Measurements from ENCODE around the gene MDH2. TPM values are rescaled to one million over a fixed set of nuclear protein-coding genes. Genes with fewer than 3 reads are reported as not detected.
"Not testable (repeated sequence)": the region's sequence is repeated elsewhere in the genome, so short reads cannot be mapped to it uniquely, and the experiment has no call there.

Gene MDH2
- total and polyA plus RNA-seq, 2 of the 8 experiments (the other 6 are each of a cell fraction or from before 2014, with no cell fraction given) = 203 to 254 TPM

GRCh38 chr7:76101693-76102437 lies 54.0 kb downstream of the MDH2 start:
- H2BK15ac ChIP-seq (ENCODE audit: low read length); H2BK120ac ChIP-seq (replicated peaks; ENCODE audit: low read depth, low read length); H2AFZ ChIP-seq (ENCODE audit: low read length); H2BK20ac ChIP-seq (ENCODE audit: low read length); H3K27ac ChIP-seq (ENCODE audit: low read depth, low read length); H3K4ac ChIP-seq (replicated peaks; ENCODE audit: insufficient read length, low read depth, low read length); H3K27me3 ChIP-seq (replicated peaks in 1 of 4; ENCODE audit: control insufficient read depth in 3 of 4, extremely low read depth in 1 of 4, insufficient read depth in 3 of 4, low read length in 3 of 4); H4K5ac ChIP-seq (ENCODE audit: insufficient read length, low read depth, low read length); H3K9ac ChIP-seq (replicated peaks in 1 of 4; ENCODE audit: extremely low read depth in 1 of 4, low read depth in 3 of 4, low read length in 3 of 4); H2AK5ac ChIP-seq (ENCODE audit: low read depth, low read length); H2BK5ac ChIP-seq (ENCODE audit: low read depth, low read length); DNase-seq (ENCODE audit: low read depth in 1 of 2, low spot score in 2 of 2); H3K23me2 ChIP-seq (ENCODE audit: low read depth, low read length); H3K79me1 ChIP-seq (ENCODE audit: low read depth, low read length); H4K8ac ChIP-seq (ENCODE audit: extremely low read depth, insufficient read depth, low read length); H3K4me2 ChIP-seq (ENCODE audit: insufficient read depth in 1 of 2, low read depth in 2 of 2, low read length in 2 of 2); H4K91ac ChIP-seq (replicated peaks; ENCODE audit: insufficient read length, low read length); H3K14ac ChIP-seq (ENCODE audit: insufficient read length); H3K56ac ChIP-seq (replicated peaks; ENCODE audit: insufficient read length, low read depth, low read length); H3K23ac ChIP-seq (ENCODE audit: insufficient read length); H3K36me3 ChIP-seq (ENCODE audit: control insufficient read depth in 2 of 4, insufficient read depth in 4 of 4, low read length in 3 of 4); H3K9me3 ChIP-seq (ENCODE audit: insufficient read depth in 2 of 2, low read depth in 1 of 2, low read length in 1 of 2); H2BK12ac ChIP-seq (ENCODE audit: low read depth, low read length); H3K4me1 ChIP-seq (replicated peaks in 1 of 4; ENCODE audit: control insufficient read depth in 3 of 4, insufficient read depth in 4 of 4, low read length in 3 of 4); H4K20me1 ChIP-seq (replicated peaks in 1 of 2; ENCODE audit: control insufficient read depth in 1 of 2, insufficient read depth in 2 of 2, low read length in 2 of 2); H3K79me2 ChIP-seq (ENCODE audit: control insufficient read depth in 1 of 2, insufficient read depth in 2 of 2, low read length in 2 of 2); H3K18ac ChIP-seq (ENCODE audit: extremely low read depth, low read length); FAIRE-seq; H3K4me3 ChIP-seq (ENCODE audit: extremely low read depth in 1 of 4, insufficient read depth in 2 of 4, low read depth in 3 of 4, low read length in 4 of 4): not testable (repeated sequence)
- POLR2A ChIA-PET (ENCODE audit: partially characterized antibody) = interaction anchor here (1.1 kb wide), 1 partner anchor 61 kb away, joined by 3 read pairs; no protein-coding TSS in a partner anchor
- 97% methylated on average over 12 of the region's 12 CpGs; no CpG with 5 or more reads in 1 of the 2 experiments for WGBS, 2 experiments (ENCODE audit: extremely low coverage in 1 of 2, insufficient coverage in 1 of 2, insufficient read length in 1 of 2, insufficient replicate concordance in 2 of 2, low coverage in 1 of 2, low lambda C conversion rate in 2 of 2, missing lambda C conversion rate in 1 of 2)
- CTCF ChIA-PET (ENCODE audit: partially characterized antibody) = interaction anchor here (1.0 to 1.3 kb wide), 3 partner anchors 20 to 91 kb away, joined by 3 read pairs; no protein-coding TSS in a partner anchor

- H2BK15ac ChIP-seq (ENCODE audit: low read length); H3K14ac ChIP-seq (ENCODE audit: insufficient read length); H2AFZ ChIP-seq (ENCODE audit: low read length); H2BK5ac ChIP-seq (ENCODE audit: low read depth, low read length); H3K4me2 ChIP-seq (ENCODE audit: insufficient read depth in 1 of 2, low read depth in 2 of 2, low read length in 2 of 2); FAIRE-seq; H2AK5ac ChIP-seq (ENCODE audit: low read depth, low read length); H3K56ac ChIP-seq (replicated peaks; ENCODE audit: insufficient read length, low read depth, low read length); H3K27ac ChIP-seq (ENCODE audit: low read depth, low read length); DNase-seq (ENCODE audit: low read depth in 1 of 2, low spot score in 2 of 2); H3K79me1 ChIP-seq (ENCODE audit: low read depth, low read length); H3K4me1 ChIP-seq (replicated peaks in 1 of 4; ENCODE audit: control insufficient read depth in 3 of 4, insufficient read depth in 4 of 4, low read length in 3 of 4); H4K91ac ChIP-seq (replicated peaks; ENCODE audit: insufficient read length, low read length); H3K23ac ChIP-seq (ENCODE audit: insufficient read length); H3K27me3 ChIP-seq (replicated peaks in 1 of 4; ENCODE audit: control insufficient read depth in 3 of 4, extremely low read depth in 1 of 4, insufficient read depth in 3 of 4, low read length in 3 of 4); H2BK120ac ChIP-seq (replicated peaks; ENCODE audit: low read depth, low read length); H3K9ac ChIP-seq (replicated peaks in 1 of 4; ENCODE audit: extremely low read depth in 1 of 4, low read depth in 3 of 4, low read length in 3 of 4); H3K79me2 ChIP-seq (ENCODE audit: control insufficient read depth in 1 of 2, insufficient read depth in 2 of 2, low read length in 2 of 2); H3K18ac ChIP-seq (ENCODE audit: extremely low read depth, low read length); H4K5ac ChIP-seq (ENCODE audit: insufficient read length, low read depth, low read length); POLR2A ChIA-PET (ENCODE audit: partially characterized antibody); H3K4ac ChIP-seq (replicated peaks; ENCODE audit: insufficient read length, low read depth, low read length); H2BK12ac ChIP-seq (ENCODE audit: low read depth, low read length); H4K8ac ChIP-seq (ENCODE audit: extremely low read depth, insufficient read depth, low read length); H3K9me3 ChIP-seq (ENCODE audit: insufficient read depth in 2 of 2, low read depth in 1 of 2, low read length in 1 of 2); H2BK20ac ChIP-seq (ENCODE audit: low read length); H3K36me3 ChIP-seq (ENCODE audit: control insufficient read depth in 2 of 4, insufficient read depth in 4 of 4, low read length in 3 of 4); H3K23me2 ChIP-seq (ENCODE audit: low read depth, low read length); H3K4me3 ChIP-seq (ENCODE audit: extremely low read depth in 1 of 4, insufficient read depth in 2 of 4, low read depth in 3 of 4, low read length in 4 of 4); H4K20me1 ChIP-seq (replicated peaks in 1 of 2; ENCODE audit: control insufficient read depth in 1 of 2, insufficient read depth in 2 of 2, low read length in 2 of 2): not testable (repeated sequence)
- 90% methylated on average over 2 of the region's 2 CpGs; no CpG with 5 or more reads in 1 of the 2 experiments for WGBS, 2 experiments (ENCODE audit: extremely low coverage in 1 of 2, insufficient coverage in 1 of 2, insufficient read length in 1 of 2, insufficient replicate concordance in 2 of 2, low coverage in 1 of 2, low lambda C conversion rate in 2 of 2, missing lambda C conversion rate in 1 of 2)
- CTCF ChIA-PET (ENCODE audit: partially characterized antibody) = interaction anchor here (0.7 kb wide), 1 partner anchor 13 kb away, joined by 3 read pairs; no protein-coding TSS in a partner anchor
Observed at GRCh38 chr7:76103788-76104187, 55.9 kb downstream of the MDH2 start.
